Measurements from ENCODE around the gene EFNA3. TPM values are rescaled to one million over a fixed set of nuclear protein-coding genes. Genes with fewer than 3 reads are reported as not detected.

The EFNA3 gene
- total RNA-seq, 1 donor from 2014 or later = 2.4 TPM

- ATAC-seq (no peak), DNase-seq (ENCODE audit: low spot score) (no peak)
- intact Hi-C loops (cut with DNase I) = loop anchor here (10.0 kb wide), 1 partner anchor 51 kb away; the partner anchor contains the start of genes KRTCAP2 and TRIM46
These were observed 45.2 kb downstream of the EFNA3 start for GRCh38 chr1:155123801-155124200.

DNA sequence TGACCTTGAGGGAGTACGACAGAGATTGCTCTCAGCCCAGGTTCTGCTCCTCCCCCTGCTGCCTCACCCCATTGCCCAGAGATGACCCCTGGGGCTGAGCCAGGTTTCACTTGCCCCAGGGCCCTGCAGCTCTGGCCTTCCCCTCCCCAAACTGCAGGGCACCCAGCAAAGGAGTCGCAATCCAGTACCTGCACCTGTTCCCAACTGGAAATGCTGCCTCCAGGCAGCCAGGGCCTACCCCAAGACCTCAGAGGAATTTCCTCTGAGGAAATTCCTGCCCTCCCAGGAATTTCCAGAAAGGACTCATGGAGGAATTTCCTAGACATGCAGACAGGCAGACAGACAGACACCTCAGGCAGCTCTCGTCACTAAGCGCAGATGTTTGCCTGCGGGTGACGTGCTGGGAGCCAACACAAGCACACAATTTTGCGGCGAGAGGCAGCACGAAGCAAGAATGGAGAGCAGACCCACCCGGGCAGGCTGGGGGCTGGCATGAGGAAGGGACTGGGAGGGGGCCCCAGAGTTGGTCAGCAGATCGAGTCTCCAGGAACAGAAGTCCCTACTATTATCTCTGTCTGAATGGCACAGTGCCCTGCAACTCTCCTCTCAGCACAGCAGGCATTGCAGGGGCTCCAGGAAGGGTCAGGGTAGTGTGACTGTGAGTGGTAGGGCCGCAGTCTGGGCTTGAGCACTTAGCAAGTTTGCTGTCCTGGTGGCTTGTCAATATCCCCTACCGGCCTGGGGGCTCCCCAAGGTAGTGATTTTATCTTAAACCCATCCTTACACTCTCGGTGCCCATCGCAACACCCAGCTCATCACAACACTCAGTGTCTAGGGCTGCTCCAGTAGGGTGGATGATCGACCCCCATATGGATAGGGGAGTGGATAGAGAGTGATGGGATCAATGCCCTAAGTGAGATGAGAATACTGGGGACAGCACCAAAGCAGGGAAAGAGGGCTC is 46.1 kb downstream of the EFNA3 start:
- no peak for DNase-seq (ENCODE audit: low spot score)
- intact Hi-C loops (cut with DNase I) = loop anchor here (10.0 kb wide), 1 partner anchor 50 kb away; the partner anchor contains the start of genes KRTCAP2 and TRIM46

DNA sequence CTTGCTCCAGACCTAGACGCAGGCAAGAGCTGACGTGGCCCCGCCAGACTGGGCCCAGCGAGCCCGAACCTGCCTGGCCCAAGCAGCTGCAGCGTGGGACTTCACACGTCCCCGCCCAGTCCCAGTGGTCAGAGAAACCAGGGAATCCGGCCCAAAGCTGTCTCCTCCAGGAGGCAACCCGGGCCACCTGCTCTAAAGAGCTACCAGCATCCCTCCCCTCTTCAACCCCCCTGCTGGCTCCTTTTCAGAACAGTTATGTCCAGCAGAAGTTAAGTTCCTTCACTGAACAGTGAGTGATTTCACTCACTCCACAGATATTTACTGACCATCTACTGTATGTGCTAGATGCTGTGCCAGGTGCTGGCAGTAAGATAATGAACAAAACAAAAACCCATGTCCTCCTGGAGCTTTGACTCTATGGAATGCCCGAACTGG is 46.9 kb downstream of the EFNA3 start:
- DNase-seq (ENCODE audit: low spot score) (peak; percentile 61), ATAC-seq (no peak)

More for the DNA sequence above, 46.1 kb downstream of the EFNA3 start:
- ATAC-seq = no peak

DNA sequence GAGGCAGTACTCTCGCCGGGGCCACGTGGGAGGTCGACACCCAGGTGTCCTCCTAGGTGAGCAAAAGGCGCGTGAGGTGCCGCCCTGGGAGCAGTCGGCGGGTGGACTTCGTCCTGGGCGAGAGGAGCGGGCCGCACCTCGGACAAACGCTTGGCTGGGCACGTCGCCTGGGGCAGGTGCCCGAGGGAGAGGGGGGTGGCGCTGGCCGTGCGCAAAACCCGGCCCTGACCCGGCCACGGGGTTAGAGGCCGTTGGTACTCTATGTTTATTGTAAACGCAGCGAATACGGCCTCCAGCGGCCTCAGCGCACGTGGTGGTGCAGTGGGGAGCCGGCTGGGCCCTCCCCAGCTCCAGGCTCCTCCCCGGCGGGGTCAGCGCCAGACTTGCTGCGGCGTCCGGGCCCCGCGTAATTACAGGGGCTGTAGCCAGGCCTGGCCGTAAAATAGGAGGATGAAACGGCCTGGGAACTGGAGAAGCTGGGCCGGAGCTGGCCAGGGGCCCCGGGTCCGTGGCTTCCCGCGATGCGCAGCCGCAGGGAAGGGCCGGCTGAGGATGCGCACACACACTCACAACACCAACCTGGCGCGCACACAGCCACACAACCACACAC is 47.4 kb downstream of the EFNA3 start:
- peak; percentile 85 for DNase-seq (ENCODE audit: low spot score)
- peak; percentile 83 for ATAC-seq
- intact Hi-C loops (cut with DNase I) = loop anchor here (10.0 kb wide), 1 partner anchor 49 kb away; the partner anchor contains the start of genes KRTCAP2 and TRIM46

More for the DNA sequence above, 46.9 kb downstream of the EFNA3 start:
- intact Hi-C loops (cut with DNase I) = loop anchor here (10.0 kb wide), 1 partner anchor 49 kb away; the partner anchor contains the start of genes KRTCAP2 and TRIM46

GRCh38 chr1:155126556-155127104 is 48.0 kb downstream of the EFNA3 start:
- DNase-seq (ENCODE audit: low spot score) = peak; percentile 70
- intact Hi-C loops (cut with DNase I) = loop anchor here (10.0 kb wide), 1 partner anchor 48 kb away; the partner anchor contains the start of genes KRTCAP2 and TRIM46
- ATAC-seq = peak; percentile 45

DNA sequence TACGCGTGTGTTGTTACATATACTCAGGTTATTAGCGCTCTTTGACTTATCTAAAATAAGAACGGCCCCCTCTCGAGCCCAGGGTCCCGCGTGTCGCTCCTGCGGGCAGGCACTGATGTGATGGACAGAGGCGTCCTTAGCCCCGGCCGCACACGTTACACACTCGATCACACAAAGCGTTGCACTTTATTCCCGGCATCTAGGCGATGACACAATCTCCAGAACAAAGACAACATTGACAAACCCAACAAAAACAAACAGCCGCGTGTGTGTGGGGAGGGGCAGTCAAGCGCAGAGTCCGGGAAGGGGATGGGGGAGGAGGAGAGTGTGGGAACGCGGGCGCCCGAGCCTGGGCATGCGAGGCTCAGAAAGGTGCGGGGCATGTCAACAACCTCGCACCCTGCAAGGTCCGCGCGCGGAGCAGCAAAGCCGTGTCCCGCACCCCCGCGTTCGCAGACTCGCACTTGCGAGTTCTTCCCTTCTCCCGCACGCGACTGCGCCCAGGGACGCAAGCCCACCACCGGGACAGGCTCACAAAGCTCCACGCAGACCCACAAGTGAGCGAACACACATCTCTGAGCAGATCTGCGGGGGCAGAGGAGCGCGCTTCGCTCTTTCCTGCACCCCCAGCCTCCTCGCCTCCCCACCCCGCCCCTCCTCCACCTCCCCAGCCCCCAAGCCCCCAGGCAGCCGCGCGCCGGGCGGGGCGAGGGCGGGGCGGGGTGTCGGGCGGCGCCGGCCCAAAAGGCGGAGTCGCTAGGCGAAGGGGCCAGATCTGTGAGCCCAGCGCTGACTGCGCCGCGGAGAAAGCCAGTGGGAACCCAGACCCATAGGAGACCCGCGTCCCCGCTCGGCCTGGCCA is 48.7 kb downstream of the EFNA3 start, which contains the start of gene EFNA1:
TSS of gene EFNA1 (plus strand) at position 772 of the 862 bp plus-strand sequence. CDS start 102 bp downstream, outside the sequence.
- peak; percentile 67 for ATAC-seq
- intact Hi-C loops (cut with DNase I) = loop anchor here (10.0 kb wide), 1 partner anchor 47 kb away; the partner anchor contains the start of genes KRTCAP2 and TRIM46
- peak; percentile 87 for DNase-seq (ENCODE audit: low spot score)

DNA sequence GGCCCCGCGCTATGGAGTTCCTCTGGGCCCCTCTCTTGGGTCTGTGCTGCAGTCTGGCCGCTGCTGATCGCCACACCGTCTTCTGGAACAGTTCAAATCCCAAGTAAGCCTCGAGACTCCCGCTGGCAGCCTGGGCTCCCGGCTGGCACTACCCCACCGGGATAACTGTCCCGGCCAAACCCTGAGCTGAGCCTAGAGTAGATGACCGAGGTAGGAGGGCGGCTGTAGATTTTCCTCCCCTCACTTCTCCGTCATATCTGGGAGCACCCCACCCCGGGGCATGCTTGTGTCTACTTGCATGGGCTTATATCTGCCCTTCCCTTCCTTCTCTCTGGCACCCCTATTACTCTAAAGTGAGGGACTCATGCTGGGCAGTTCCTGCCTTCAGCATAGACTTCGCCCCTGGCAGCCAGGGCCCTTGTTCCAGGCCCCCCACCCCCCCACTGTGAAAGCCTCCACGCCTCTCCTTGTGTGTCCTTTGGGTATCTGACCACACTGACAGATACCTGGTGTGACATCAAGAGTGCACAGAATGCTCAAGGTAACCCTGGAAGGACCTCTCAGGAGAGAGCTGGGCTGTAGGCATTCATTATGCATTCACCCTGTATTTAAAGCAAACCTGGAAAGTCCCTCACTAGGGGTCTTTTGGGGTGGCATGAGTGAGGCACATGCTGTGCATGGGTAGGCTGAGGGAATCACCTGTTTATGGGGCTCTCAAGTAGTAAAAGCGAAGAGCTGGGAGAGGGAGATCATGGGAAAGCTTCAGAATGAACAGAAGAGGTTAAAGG is 49.5 kb downstream of the EFNA3 start:
- no peak for DNase-seq (ENCODE audit: low spot score)
- intact Hi-C loops (cut with DNase I) = loop anchor here (10.0 kb wide), 1 partner anchor 47 kb away; the partner anchor contains the start of genes KRTCAP2 and TRIM46
- no peak for ATAC-seq

DNA sequence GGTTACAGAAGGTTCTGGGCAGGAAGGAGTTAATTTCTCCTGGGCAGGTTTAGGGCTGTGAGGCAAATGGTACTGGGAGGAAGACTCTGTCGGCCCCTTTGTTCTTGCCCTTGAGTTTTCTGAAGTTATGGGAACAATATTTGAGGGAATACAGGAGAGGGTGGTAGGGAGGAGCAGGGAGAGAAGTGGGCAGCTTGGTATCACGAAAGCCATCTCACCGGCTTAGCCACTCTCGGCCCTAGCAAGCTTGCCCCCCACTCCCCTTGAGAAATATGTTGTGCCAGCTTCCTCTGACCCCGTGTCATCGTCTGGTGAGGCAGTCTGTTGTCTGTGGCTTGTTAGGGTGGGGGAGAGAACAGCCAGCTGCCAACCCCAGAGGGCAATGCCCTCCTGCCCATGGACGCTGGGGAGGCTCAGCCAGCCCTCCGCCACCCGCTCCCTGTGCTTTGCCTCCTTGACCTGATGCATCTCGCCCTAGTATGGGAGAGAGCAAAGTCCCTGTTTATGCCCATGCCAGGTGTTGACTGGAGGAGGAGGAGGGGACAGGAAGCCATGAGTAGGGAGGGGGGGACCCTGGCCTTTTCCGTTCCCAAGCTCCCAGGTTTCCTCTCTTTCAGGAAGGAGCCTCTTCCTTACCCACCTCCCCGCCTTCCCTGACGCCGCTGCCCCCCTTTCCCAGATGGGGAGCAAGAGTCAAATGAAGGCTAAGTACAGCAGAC is 50.3 kb downstream of the EFNA3 start:
- intact Hi-C loops (cut with DNase I) = loop anchor here (10.0 kb wide), 1 partner anchor 46 kb away; the partner anchor contains the start of genes KRTCAP2 and TRIM46
- DNase-seq (ENCODE audit: low spot score) (peak; percentile 64), ATAC-seq (no peak)

GRCh38 chr1:155130272-155131006 is 51.8 kb downstream of the EFNA3 start:
- intact Hi-C loops (cut with DNase I) = no loop called here
- ATAC-seq (no peak), DNase-seq (ENCODE audit: low spot score) (no peak)

DNA sequence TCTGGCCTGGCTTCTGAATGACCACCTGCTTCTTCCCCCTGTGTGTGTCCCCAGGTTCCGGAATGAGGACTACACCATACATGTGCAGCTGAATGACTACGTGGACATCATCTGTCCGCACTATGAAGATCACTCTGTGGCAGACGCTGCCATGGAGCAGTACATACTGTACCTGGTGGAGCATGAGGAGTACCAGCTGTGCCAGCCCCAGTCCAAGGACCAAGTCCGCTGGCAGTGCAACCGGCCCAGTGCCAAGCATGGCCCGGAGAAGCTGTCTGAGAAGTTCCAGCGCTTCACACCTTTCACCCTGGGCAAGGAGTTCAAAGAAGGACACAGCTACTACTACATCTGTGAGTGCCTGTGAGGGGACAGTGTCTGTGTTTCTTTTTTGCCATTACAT is 52.6 kb downstream of the EFNA3 start:
- no peak for DNase-seq (ENCODE audit: low spot score)
- intact Hi-C loops (cut with DNase I) = no loop called here
- no peak for ATAC-seq

- ATAC-seq (no peak), DNase-seq (ENCODE audit: low spot score) (no peak)
- intact Hi-C loops (cut with DNase I) = no loop called here
These were observed 53.2 kb downstream of the EFNA3 start for GRCh38 chr1:155131856-155132255.

DNA sequence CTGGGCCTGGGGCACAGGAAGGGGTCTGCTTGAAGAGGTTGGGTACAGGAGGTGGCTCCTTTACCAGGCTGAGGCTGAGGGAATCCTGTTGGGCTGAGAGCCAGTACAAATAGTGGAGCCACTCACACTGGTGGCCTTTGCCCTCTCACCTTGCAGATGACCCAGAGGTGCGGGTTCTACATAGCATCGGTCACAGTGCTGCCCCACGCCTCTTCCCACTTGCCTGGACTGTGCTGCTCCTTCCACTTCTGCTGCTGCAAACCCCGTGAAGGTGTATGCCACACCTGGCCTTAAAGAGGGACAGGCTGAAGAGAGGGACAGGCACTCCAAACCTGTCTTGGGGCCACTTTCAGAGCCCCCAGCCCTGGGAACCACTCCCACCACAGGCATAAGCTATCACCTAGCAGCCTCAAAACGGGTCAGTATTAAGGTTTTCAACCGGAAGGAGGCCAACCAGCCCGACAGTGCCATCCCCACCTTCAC is 55.2 kb downstream of the EFNA3 start:
- intact Hi-C loops (cut with DNase I) = no loop called here
- ATAC-seq = no peak
- no peak for DNase-seq (ENCODE audit: low spot score)

- no peak for DNase-seq (ENCODE audit: low spot score)
- no peak for ATAC-seq
- intact Hi-C loops (cut with DNase I) = no loop called here
These were observed 55.7 kb downstream of the EFNA3 start for GRCh38 chr1:155134322-155134721.

DNA sequence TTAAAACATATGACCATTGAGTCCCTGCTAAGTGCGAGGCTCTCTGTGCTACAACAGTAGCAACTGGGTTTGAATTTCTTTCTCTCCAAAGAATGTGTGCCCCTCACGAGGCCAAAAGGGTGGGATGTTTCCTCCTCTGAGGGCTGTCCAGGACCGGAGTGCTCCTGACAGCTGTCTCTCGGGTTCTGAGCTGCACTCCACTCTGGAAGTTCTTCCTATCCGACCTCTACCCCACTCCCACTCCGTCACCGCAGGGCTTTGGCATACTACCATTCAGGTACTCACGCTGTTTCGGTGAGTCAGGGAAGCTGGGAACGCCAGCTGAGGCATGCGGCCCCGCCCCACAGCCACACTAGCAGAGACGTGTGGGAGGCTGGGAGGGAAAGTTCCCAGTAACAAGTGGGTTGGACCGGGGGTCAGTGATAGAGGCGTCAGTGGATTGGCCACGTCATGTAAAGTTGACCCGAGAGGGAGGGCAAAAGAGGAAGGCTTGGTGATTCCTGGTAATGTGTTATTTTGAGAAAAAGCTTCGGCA is 56.3 kb downstream of the EFNA3 start:
- DNase-seq (ENCODE audit: low spot score) (peak; percentile 91), ATAC-seq (peak; percentile 83)
- intact Hi-C loops (cut with DNase I) = no loop called here

DNA sequence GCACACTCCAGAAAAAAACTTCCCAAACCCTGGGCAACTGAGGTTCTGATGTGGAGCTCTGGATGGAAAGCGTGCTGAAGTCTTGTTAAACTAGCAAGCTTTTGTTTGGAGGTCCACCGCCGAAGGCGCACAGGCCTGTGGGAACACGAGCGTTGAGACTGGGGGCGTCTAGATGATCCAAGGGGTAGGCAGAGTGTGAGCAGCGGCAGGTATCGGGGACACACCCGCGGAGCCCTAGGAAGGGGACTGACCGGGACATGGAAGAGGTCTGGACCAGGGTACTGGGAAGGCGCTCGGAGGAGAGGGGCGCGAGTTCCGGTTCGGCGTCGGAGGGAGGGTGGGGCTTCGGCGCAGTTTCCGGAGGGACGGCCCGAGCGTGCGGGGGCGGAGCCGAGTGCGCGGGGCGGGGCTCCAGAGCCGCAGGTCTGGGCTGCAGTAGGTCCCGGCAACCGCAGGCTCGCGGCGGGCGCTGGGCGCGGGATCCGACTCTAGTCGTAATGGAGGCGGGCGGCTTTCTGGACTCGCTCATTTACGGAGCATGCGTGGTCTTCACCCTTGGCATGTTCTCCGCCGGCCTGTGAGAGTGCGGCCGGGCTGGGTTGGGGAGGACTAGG is 56.9 kb downstream of the EFNA3 start, which contains the start of gene SLC50A1:
TSS of gene SLC50A1 (plus strand) at position 438 of the 614 bp plus-strand sequence. CDS start at position 498, 60 bp downstream.
- intact Hi-C loops (cut with DNase I) = no loop called here
- DNase-seq (ENCODE audit: low spot score) (peak; percentile 97), ATAC-seq (peak; percentile 95)
